Suprapubic skin (tissue), 4 donors: Measurements from ENCODE around the gene SGK2. TPM values are rescaled to one million over a fixed set of nuclear protein-coding genes. Genes with fewer than 3 reads are reported as not detected.
A peak's percentile ranks its signal among the peaks of the same experiment; 100 is the strongest.

ENCODE experiments used
- DNase-seq, 2 donors: peaks; one replicate each; pipeline ENCODE4 v3.0.0-alpha.2; 2019; ENCODE audit warnings: low spot score in 2 of 2
- H3K27ac ChIP-seq: fragments of 200-600 bp; sonication (generic); one replicate; pipeline ENCODE4 v1.5.1; 2019
- H3K27me3 ChIP-seq: fragments of 200-600 bp; sonication (generic); one replicate; pipeline ENCODE4 v1.5.1; 2019
- H3K36me3 ChIP-seq: fragments of 200-600 bp; sonication (generic); one replicate; pipeline ENCODE4 v1.5.1; 2019
- H3K4me1 ChIP-seq: fragments of 200-600 bp; sonication (generic); one replicate; pipeline ENCODE4 v1.5.1; 2019
- H3K4me3 ChIP-seq: fragments of 200-600 bp; sonication (generic); one replicate; pipeline ENCODE4 v1.5.1; 2019; ENCODE audit warnings: mild to moderate bottlenecking
- H3K9me3 ChIP-seq: fragments of 200-600 bp; sonication (generic); one replicate; pipeline ENCODE4 v1.5.1; 2019
- EP300 ChIP-seq: sonication (generic); formaldehyde crosslinking; IDR thresholded peaks from one replicate; pipeline ENCODE4 v1.6.1; 2017; ENCODE audit warnings: antibody characterized with exemption
- POLR2A ChIP-seq, 2 donors: fragments of 450-650 bp; IDR thresholded peaks; one replicate each; pipeline ENCODE4 v1.6.1; 2017; ENCODE audit warnings: antibody characterized with exemption in 2 of 2, mild to moderate bottlenecking in 2 of 2, moderate library complexity in 2 of 2
- POLR2AphosphoS5 ChIP-seq, 3 donors: sonication (generic); formaldehyde crosslinking; IDR thresholded peaks; one replicate each; pipeline ENCODE4 v1.6.1; 2017; ENCODE audit warnings: antibody characterized with exemption in 3 of 3
- WGBS: methylation state at CpG from one replicate; pipeline ENCODE4 v1.1.5; 2018; 5-methylcytosine and 5-hydroxymethylcytosine counted together
- total RNA-seq, 4 donors: library from RNA; depleted of rRNA; stranded (reverse); fragments of >200 nt; gene quantifications; one replicate each; pipeline ENCODE4 v1.1.0, GENCODE V29; 2016
- TF ChIP-seq, protein P1 (sequence below), 2 donors: fragments of 200-600 bp in 1 of 2; fragments of 450-650 bp in 1 of 2; sonication (generic) in 1 of 2; IDR thresholded peaks; one replicate each; pipeline ENCODE4 v1.5.1; 2016 to 2019; ENCODE audit warnings: antibody characterized with exemption in 2 of 2, mild to moderate bottlenecking in 1 of 2, moderate library complexity in 1 of 2

The SGK2 gene
- total RNA-seq, 4 donors from 2014 or later = 6.9 to 18.2 (median 13.0) TPM

DNA sequence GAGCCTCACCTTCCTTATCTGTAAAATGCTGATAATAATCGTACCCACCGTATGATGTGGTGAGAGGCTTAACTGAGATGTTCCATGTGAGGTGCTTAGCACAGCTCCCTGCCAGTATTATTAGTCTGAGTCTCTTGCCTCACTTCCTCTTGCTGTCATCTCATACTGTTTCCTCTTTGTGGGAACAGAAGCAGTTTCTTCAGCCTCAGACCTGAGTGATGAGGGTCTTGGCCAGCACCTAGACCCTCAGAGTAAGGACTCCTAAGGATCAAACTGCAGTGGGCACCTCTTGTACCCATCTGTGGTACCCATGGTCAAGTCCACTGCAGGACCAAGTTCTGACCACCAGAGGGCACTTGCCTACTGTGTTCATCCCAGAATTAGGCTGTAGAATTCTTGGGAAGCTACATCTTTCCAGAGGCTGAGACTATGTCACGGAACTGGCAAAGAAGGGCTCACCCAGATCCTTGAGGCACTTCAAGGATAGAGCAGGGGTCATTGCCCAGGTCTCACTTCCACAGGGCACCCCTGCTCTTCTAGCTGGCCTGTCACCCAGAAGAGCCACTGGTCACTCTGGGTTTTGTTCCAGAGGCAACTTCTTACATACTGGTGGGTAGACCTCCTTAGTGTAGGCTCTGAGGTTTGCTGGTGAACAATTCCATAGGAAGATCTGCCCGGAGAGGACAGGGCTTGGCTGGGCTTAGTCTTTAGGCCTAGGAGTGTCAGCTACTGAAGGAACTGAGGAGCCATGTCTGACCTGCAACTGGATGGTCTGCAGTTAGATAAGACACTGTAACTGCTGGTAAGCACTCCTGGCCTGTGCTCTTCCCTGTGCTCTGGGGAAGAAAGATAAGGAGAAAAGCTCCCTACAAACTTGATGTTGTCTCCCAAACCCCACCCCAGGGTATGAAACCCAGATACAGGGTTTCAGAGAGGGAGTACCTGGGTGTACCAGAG, 20.6 kb upstream of the SGK2 start:
- no peaks in the 10 kb centered on the region for H3K9me3 ChIP-seq
- no peaks in the 10 kb centered on the region for H3K4me1 ChIP-seq
- no peak for TF ChIP-seq POLR2AphosphoS5 (IDR thresholded peaks at IDR 0.05)
- TF ChIP-seq, protein P1, sequence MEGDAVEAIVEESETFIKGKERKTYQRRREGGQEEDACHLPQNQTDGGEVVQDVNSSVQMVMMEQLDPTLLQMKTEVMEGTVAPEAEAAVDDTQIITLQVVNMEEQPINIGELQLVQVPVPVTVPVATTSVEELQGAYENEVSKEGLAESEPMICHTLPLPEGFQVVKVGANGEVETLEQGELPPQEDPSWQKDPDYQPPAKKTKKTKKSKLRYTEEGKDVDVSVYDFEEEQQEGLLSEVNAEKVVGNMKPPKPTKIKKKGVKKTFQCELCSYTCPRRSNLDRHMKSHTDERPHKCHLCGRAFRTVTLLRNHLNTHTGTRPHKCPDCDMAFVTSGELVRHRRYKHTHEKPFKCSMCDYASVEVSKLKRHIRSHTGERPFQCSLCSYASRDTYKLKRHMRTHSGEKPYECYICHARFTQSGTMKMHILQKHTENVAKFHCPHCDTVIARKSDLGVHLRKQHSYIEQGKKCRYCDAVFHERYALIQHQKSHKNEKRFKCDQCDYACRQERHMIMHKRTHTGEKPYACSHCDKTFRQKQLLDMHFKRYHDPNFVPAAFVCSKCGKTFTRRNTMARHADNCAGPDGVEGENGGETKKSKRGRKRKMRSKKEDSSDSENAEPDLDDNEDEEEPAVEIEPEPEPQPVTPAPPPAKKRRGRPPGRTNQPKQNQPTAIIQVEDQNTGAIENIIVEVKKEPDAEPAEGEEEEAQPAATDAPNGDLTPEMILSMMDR (IDR thresholded peaks at IDR 0.05) = peak; percentile 56 to 87
- H3K36me3 ChIP-seq = peaks cover 25% of the 10 kb centered on the region
- H3K27ac ChIP-seq = no peak overlapping the region
- WGBS = 58% methylated on average over 4 of the region's 4 CpGs
- no peak overlapping the region for H3K4me3 ChIP-seq
- DNase-seq = peak; percentile 66 to 80
- H3K27me3 ChIP-seq = no peaks in the 10 kb centered on the region

DNA sequence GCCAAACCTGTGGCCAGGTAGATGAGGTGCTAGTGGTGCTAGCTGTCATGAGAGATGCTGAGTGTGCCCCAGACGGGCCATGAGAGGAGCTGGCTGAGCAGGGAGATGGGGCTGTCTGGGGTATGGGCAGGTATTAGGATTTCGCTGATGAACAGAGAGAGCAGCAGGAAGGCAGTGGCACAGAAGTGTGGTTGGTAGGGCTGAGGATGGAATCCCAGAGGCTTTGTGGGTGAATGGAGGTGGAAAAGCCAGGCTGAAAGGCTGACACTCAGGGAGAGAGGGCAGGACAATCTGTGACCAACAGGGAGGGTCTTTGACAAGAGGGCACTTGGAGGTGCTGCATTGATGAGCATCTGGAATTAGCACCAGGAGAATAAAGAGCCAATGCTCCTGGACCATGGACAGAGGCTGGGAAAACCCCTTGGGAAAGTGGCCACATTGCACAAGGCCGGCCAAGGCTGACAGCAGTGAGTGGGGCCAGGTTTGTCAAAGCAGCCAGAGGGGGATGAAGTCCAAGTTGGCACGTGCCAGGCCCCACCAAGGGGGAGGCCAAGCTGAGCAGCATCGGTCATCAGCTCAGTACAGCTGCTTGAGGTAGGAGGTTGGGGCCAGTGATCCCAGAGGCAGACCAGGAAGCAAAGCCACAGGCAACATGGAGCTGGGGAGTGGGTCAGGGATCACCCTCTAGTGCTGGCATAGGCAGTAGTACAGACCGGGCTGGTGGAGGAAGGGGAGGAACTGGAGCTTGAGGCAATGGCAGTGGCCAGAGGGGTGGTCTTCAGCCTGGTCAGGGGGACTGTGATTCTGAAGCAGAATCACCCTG, 19.7 kb upstream of the SGK2 start:
- DNase-seq = peak; percentile 44 to 61
- no peaks in the 10 kb centered on the region for H3K9me3 ChIP-seq
- TF ChIP-seq POLR2AphosphoS5 (IDR thresholded peaks at IDR 0.05) = no peak
- TF ChIP-seq, protein P1 (IDR thresholded peaks at IDR 0.05) = no peak
- H3K4me3 ChIP-seq = no peak overlapping the region
- no peaks in the 10 kb centered on the region for H3K27me3 ChIP-seq
- 84% methylated on average over 6 of the region's 6 CpGs for WGBS
- H3K36me3 ChIP-seq = peaks cover 25% of the 10 kb centered on the region
- H3K27ac ChIP-seq = no peak overlapping the region
- H3K4me1 ChIP-seq = no peaks in the 10 kb centered on the region

DNA sequence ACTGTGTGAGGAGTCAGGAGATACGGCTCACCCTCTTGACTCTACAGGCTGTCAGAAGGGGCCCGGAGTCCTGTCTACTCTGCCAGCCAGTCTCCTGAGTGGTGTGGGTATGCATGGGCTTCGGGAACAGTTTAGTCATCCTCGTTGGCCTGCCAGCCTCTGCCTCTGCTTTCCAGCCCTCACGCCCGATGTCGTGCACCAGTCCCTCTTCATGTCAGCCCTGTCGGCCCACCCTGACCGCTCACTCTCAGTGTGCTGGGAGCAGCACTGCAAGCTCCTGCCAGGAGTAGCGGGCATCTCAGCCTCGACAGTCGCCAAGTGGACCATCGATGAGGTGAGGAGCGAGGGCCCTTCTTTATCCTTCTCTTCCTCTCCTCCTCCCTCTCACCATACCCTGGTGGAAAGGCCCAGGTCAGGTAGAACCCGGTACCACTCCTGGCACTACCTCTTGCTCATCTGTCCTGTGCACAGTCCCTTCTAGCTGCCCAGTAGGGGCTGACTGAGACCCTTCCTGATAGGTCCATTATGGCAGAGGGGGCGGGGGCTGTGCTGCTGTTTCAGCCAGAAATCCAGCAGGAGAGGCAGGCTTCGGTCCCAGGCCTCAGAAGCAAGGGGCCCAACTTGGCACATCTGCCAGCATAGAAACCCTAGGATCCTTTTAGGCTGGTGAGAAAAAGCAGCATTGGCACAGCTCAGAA, 18.7 kb upstream of the SGK2 start:
- Histone ChIP-seq H3K36me3 (peaks cover 22% of the 10 kb centered on the region), H3K4me3 (no peak overlapping the region), H3K27ac (no peak overlapping the region), H3K27me3 (no peaks in the 10 kb centered on the region), H3K4me1 (no peaks in the 10 kb centered on the region), H3K9me3 (no peaks in the 10 kb centered on the region)
- 92% methylated on average over 15 of the region's 17 CpGs for WGBS
- peak; percentile 41 to 73 for DNase-seq
- TF ChIP-seq, protein P1 (IDR thresholded peaks at IDR 0.05) = no peak
- TF ChIP-seq POLR2A (IDR thresholded peaks at IDR 0.05) = no peak
- no peak for TF ChIP-seq EP300
- TF ChIP-seq POLR2AphosphoS5 (IDR thresholded peaks at IDR 0.05) = no peak

DNA sequence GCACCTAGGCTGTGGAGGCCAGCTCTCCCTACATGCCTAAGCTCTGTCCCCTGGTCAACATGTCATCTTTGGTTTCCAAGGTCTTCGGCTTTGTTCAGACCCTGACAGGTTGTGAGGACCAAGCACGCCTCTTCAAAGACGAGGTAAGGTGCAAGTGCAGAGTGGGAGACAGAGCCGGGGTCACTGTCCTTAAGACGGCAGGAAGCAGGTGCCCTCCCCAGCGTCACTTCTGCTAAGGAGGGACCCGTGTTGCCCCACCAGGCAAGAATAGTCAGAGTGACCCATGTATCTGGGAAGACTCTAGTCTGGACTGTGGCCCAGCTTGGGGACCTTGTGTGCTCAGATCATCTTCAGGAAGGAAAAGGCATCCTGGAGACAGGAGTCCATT, 18.2 kb upstream of the SGK2 start:
- peak in 1 of 2 donors; percentile 65 for DNase-seq
- no peaks in the 10 kb centered on the region for H3K9me3 ChIP-seq
- H3K27ac ChIP-seq = no peak overlapping the region
- TF ChIP-seq POLR2A (IDR thresholded peaks at IDR 0.05) (no peak), POLR2AphosphoS5 (IDR thresholded peaks at IDR 0.05) (no peak), EP300 (no peak)
- TF ChIP-seq, protein P1 (IDR thresholded peaks at IDR 0.05) = no peak
- no peak overlapping the region for H3K4me3 ChIP-seq
- no peaks in the 10 kb centered on the region for H3K4me1 ChIP-seq
- H3K36me3 ChIP-seq = peaks cover 22% of the 10 kb centered on the region
- 91% methylated on average over 7 of the region's 7 CpGs for WGBS
- H3K27me3 ChIP-seq = no peaks in the 10 kb centered on the region
